HepG2 (cell line): ENCODE results near the gene ZBP1. TPM values are rescaled to one million over a fixed set of nuclear protein-coding genes. Genes with fewer than 3 reads are reported as not detected.
A peak's percentile ranks its signal among the peaks of the same experiment; 100 is the strongest.

ENCODE experiments used
- ATAC-seq: fragments of 200-7000 bp; cut with Tn5 transposase; 3 replicates; pipeline ENCODE4 v1.9.1; 2020; ENCODE audit warnings: mild to moderate bottlenecking, moderate library complexity
- BruUV-seq: library from RNA; stranded (reverse); fragments of 400-500 nt; replicated peaks from 2 replicates; lab custom pipeline; 2021; lab: Mats Ljungman, UMichigan
- CTCF ChIA-PET: fragments of 300-600 bp; formaldehyde crosslinking; extraction: SDS; loops from one replicate; lab custom pipeline; 2021; ENCODE audit warnings: low total read pairs, inconsistent platforms, low intra/inter-chr PET ratio; lab: Yijun Ruan, JAX
- POLR2A ChIA-PET: fragments of 350-600 bp; sonication (Branson Sonifier 250); formaldehyde crosslinking; loops from one replicate; lab custom pipeline; 2020; ENCODE audit warnings: antibody characterized with exemption, inconsistent platforms; lab: Yijun Ruan, JAX
- DNase-seq: peaks from one replicate; pipeline ENCODE4 v3.0.0-alpha.2; 2015; ENCODE audit warnings: low spot score
- FAIRE-seq: peaks from 3 replicates; lab custom pipeline; 2011; peaks lifted over from hg19 to GRCh38; lab: Jason Lieb, UNC
- H2AFZ ChIP-seq: one replicate; pipeline ENCODE4 v1.6.1; 2011; ENCODE audit warnings: low read length, inconsistent platforms
- H3K27ac ChIP-seq: fragments of 300-600 bp; 3 replicates; pipeline ENCODE4 v1.8.0; 2011; ENCODE audit warnings: mixed run types, mild to moderate bottlenecking, mixed read lengths, low read length, inconsistent platforms; ENCODE audit not compliant: insufficient read depth; ENCODE audit errors: extremely low read length
- H3K27me3 ChIP-seq, 2 experiments: fragments of 200-600 bp in 1 of 2; 2 replicates in 1 of 2; 3 replicates in 1 of 2; pipeline versions ENCODE4 v1.6.0 to v1.8.0; 2011; ENCODE audit warnings: low read length in 2 of 2, mild to moderate bottlenecking in 2 of 2, moderate library complexity in 2 of 2, inconsistent platforms in 1 of 2; ENCODE audit not compliant: insufficient read depth in 2 of 2, control insufficient read depth in 1 of 2
- H3K36me3 ChIP-seq, 2 experiments: fragments of 200-600 bp in 1 of 2; replicated peaks in 1 of 2; 2 replicates in 1 of 2; 3 replicates in 1 of 2; pipeline versions ENCODE4 v1.5.1 to v1.8.0; 2011; ENCODE audit warnings: low read length in 2 of 2, inconsistent platforms in 1 of 2; ENCODE audit not compliant: insufficient read depth in 2 of 2, control insufficient read depth in 1 of 2
- H3K4me1 ChIP-seq: 2 replicates; pipeline ENCODE4 v1.5.1; 2012; ENCODE audit warnings: low read length, inconsistent platforms; ENCODE audit not compliant: insufficient read depth
- H3K4me2 ChIP-seq: 2 replicates; pipeline ENCODE4 v1.6.0; 2011; ENCODE audit warnings: low read depth, low read length, inconsistent platforms
- H3K4me3 ChIP-seq, 3 experiments: fragments of 200-600 bp in 1 of 3; sonication (generic), shearing (Covaris generic) in 1 of 3; replicated peaks in 1 of 3; 2 replicates each; pipeline ENCODE4 v1.5.1; 2011 to 2016; ENCODE audit warnings: low read length in 3 of 3, inconsistent platforms in 2 of 3, low read depth in 2 of 3, mild to moderate bottlenecking in 2 of 3, control low read depth in 1 of 3, mixed read lengths in 1 of 3; ENCODE audit not compliant: insufficient read depth in 1 of 3
- H3K79me2 ChIP-seq: one replicate; pipeline ENCODE4 v1.6.1; 2011; ENCODE audit warnings: low read length, inconsistent platforms; ENCODE audit not compliant: insufficient read depth
- H3K9ac ChIP-seq: 2 replicates; pipeline ENCODE4 v1.6.0; 2011; ENCODE audit warnings: mild to moderate bottlenecking, low read depth, low read length, inconsistent platforms; ENCODE audit not compliant: insufficient read depth
- H3K9me3 ChIP-seq: 2 replicates; pipeline ENCODE4 v1.5.1; 2012; ENCODE audit warnings: mild to moderate bottlenecking, low read length
- H4K20me1 ChIP-seq: 2 replicates; pipeline ENCODE4 v1.6.0; 2011; ENCODE audit warnings: inconsistent platforms, mild to moderate bottlenecking, low read length, moderate library complexity; ENCODE audit not compliant: insufficient read depth
- FOXK2 ChIP-seq: fragments of 450-650 bp; IDR thresholded peaks from 2 replicates; pipeline ENCODE4 v1.6.1; 2016
- GMEB1 ChIP-seq: sonication (generic); formaldehyde crosslinking; IDR thresholded peaks from 2 replicates; pipeline ENCODE4 v1.5.1; 2020; ENCODE audit warnings: missing genetic modification reagents, mild to moderate bottlenecking, borderline replicate concordance
- HHEX ChIP-seq: IDR thresholded peaks from 2 replicates; pipeline ENCODE4 v1.6.1; 2016; ENCODE audit warnings: control low read depth
- ISX ChIP-seq: sonication (generic); formaldehyde crosslinking; conservative IDR thresholded peaks from 2 replicates; pipeline ENCODE4 v1.5.0; 2020; ENCODE audit warnings: missing genetic modification reagents
- LBX2 ChIP-seq: sonication (generic); formaldehyde crosslinking; IDR thresholded peaks from 2 replicates; pipeline ENCODE4 v1.5.0; 2020; ENCODE audit warnings: missing genetic modification reagents, mild to moderate bottlenecking, borderline replicate concordance
- MLLT10 ChIP-seq: sonication (generic); formaldehyde crosslinking; IDR thresholded peaks from 2 replicates; pipeline ENCODE4 v1.4.0; 2020; ENCODE audit warnings: missing genetic modification reagents
- PRMT3 ChIP-seq: sonication (generic); formaldehyde crosslinking; IDR thresholded peaks from 2 replicates; pipeline ENCODE4 v1.8.1; 2022; ENCODE audit warnings: low read depth, mild to moderate bottlenecking, moderate library complexity, missing genetic modification reagents, borderline replicate concordance
- SMYD3 ChIP-seq: sonication (generic); formaldehyde crosslinking; IDR thresholded peaks from 2 replicates; pipeline ENCODE4 v1.8.1; 2023; ENCODE audit warnings: mild to moderate bottlenecking, missing genetic modification reagents
- U2AF2 ChIP-seq: fragments of 200-400 bp; formaldehyde crosslinking; IDR thresholded peaks from 2 replicates; pipeline ENCODE4 v1.6.1; 2017; ENCODE audit warnings: low read depth, mild to moderate bottlenecking, low read length
- ZBTB21 ChIP-seq: sonication (generic); formaldehyde crosslinking; IDR thresholded peaks from 2 replicates; pipeline ENCODE4 v1.4.0; 2020; ENCODE audit warnings: missing genetic modification reagents
- ZFP36L2 ChIP-seq: sonication (generic); formaldehyde crosslinking; IDR thresholded peaks from 2 replicates; pipeline ENCODE4 v1.4.0; 2020; ENCODE audit warnings: missing genetic modification reagents
- ZNF660 ChIP-seq: sonication (generic); formaldehyde crosslinking; IDR thresholded peaks from 2 replicates; pipeline ENCODE4 v1.5.1; 2020; ENCODE audit warnings: mild to moderate bottlenecking, low read depth, missing genetic modification reagents, borderline replicate concordance
- ZNF691 ChIP-seq: sonication (generic); formaldehyde crosslinking; IDR thresholded peaks from 2 replicates; pipeline ENCODE4 v1.4.0; 2020; ENCODE audit warnings: missing genetic modification reagents, low read depth, mild to moderate bottlenecking, borderline replicate concordance
- ZNF713 ChIP-seq: sonication (generic); formaldehyde crosslinking; IDR thresholded peaks from 2 replicates; pipeline ENCODE4 v1.4.0; 2020; ENCODE audit warnings: mild to moderate bottlenecking, missing genetic modification reagents
- ZSCAN31 ChIP-seq: sonication (generic); formaldehyde crosslinking; IDR thresholded peaks from 2 replicates; pipeline ENCODE4 v1.5.0; 2020; ENCODE audit warnings: low read depth, mild to moderate bottlenecking, missing genetic modification reagents
- WGBS: methylation state at CpG from one replicate; pipeline ENCODE4 v1.1.6; 2017; ENCODE audit warnings: low lambda C conversion rate; 5-methylcytosine and 5-hydroxymethylcytosine counted together
- in situ Hi-C: cut with HindIII; loops from 2 replicates; pipeline ENCODE4 v1.10.0; 2017; ENCODE audit warnings: low pct_unique_long_range_greater_than_20kb; ENCODE audit not compliant: extremely low pct_ligation_motif_present
- intact Hi-C: fragments of 100-400 bp; cut with micrococcal nuclease; formaldehyde crosslinking; loops from one replicate; pipeline ENCODE4 v1.10.0; 2022; ENCODE audit not compliant: unreplicated experiment
- polyA plus RNA-seq, 8 experiments: library from polyadenylated mRNA; depleted of rRNA in 3 of 8; stranded (reverse) in 7 of 8; unstranded in 1 of 8; fragments of >200 nt; fragmentation: Illumina TruSeq in 4 of 8; extraction: Trizol in 4 of 8; gene quantifications; 2 replicates each; pipeline versions ENCODE4 v1.2.1 to v1.2.3, GENCODE V29; 2011 to 2016; ENCODE audit warnings: low read depth in 4 of 8, missing spikeins in 1 of 8, mixed read lengths in 1 of 8; ENCODE audit not compliant: insufficient read depth in 1 of 8
- total RNA-seq, 5 experiments: library from RNA; depleted of rRNA; stranded (reverse); fragments of >200 nt; fragmentation: Illumina TruSeq; extraction: Trizol; gene quantifications; 2 replicates each; pipeline ENCODE4 v1.2.3, GENCODE V29; 2016; ENCODE audit warnings: low read depth in 1 of 5
- TF ChIP-seq, protein P1 (sequence below): sonication (generic); formaldehyde crosslinking; IDR thresholded peaks from 2 replicates; pipeline ENCODE4 v1.5.0; 2020; ENCODE audit warnings: missing genetic modification reagents
- TF ChIP-seq, protein P2 (sequence below): IDR thresholded peaks from 2 replicates; pipeline ENCODE4 v1.6.1; 2016; ENCODE audit warnings: low read depth

ZBP1 gene
- total and polyA plus RNA-seq, 2 of the 13 experiments (the other 11 are each of a cell fraction or from before 2014, with no cell fraction given) = not detected

DNA sequence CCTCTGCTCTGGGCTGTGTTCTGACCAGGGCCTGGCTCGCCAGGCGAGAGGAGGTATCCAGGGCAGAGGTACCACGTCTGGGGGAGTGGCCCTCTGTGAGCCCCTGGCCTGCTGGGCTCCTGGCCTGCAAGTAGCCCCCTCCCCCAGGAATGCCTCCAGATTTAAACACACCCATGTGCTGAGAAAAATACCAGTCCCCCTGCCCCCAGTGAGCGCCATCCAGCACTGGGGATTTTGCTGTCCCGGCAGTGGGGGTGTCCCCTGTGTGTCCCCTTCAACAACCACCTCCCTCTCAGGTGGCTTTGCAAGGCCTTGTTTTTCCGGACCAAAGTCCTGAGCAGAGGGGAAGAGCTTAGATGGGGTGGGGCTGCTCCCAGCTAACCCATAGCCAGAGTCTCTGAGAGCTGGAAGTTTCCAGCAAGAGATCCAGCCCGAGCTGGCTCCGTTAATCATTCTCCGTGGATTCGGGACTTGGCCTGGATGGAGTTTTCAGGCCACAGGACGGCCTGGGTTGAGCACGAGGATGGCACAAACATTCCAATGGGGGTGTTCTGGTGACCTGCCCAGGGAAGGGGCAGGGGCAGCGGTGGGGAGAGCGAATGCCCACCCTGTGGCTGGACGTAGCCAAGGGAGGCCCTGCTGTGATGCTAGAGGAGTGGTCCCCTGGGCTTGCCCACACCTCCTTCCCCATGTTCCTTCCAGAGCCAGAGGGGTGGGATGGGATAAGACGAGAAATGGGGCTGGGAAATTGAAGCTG is 30.3 kb downstream of the ZBP1 start:
- H4K20me1 ChIP-seq = no peaks in the 10 kb centered on the region
- no peaks in the 10 kb centered on the region for H3K36me3 ChIP-seq
- H3K4me1 ChIP-seq = peaks cover 98% of the 10 kb centered on the region
- ChIA-PET POLR2A (interaction anchor here (0.6 to 3.1 kb wide), 7 partner anchors 9 to 62 kb away, joined by 3 to 13 read pairs (median 9); partner anchors contain the start of gene PCK1), CTCF (interaction anchor here (8.0 to 10.0 kb wide), 2 partner anchors 62 to 74 kb away, joined by 140 to 204 read pairs; partner anchors contain the start of gene CTCFL)
- H2AFZ ChIP-seq = no peak overlapping the region
- intact Hi-C loops (loop anchor here (5.0 kb wide), 1 partner anchor 33 kb away; no protein-coding TSS in a partner anchor), in situ Hi-C loops (loop anchor here (5.0 to 10.0 kb wide), 2 partner anchors 73 to 205 kb away; no protein-coding TSS in a partner anchor)
- no peaks in the 10 kb centered on the region for H3K27me3 ChIP-seq
- 33% methylated on average over 14 of the region's 16 CpGs for WGBS
- peaks cover 8% of the 10 kb centered on the region for H3K9me3 ChIP-seq
- H3K27ac ChIP-seq = peak overlapping the region; percentile 68
- peak; percentile 67 for ATAC-seq
- H3K79me2 ChIP-seq = no peaks in the 10 kb centered on the region
- BruUV-seq = no TSS peak
- peak overlapping the region; percentile 35 for H3K9ac ChIP-seq
- peak overlapping the region in 1 of 3 experiments; percentile 26; a peak in 2 of 6 replicates for H3K4me3 ChIP-seq
- no peak for FAIRE-seq
- peak; percentile 70 for DNase-seq
- peak overlapping the region; percentile 43 for H3K4me2 ChIP-seq
- no peak for TF ChIP-seq PRMT3 (CRISPR knock-in tag)
- TF ChIP-seq FOXK2 = no peak
- TF ChIP-seq SMYD3 (CRISPR knock-in tag) = peak; percentile 85
- no peak for TF ChIP-seq ZSCAN31 (CRISPR knock-in tag)
- no peak for TF ChIP-seq U2AF2
- peak; percentile 43; the same call in 1 of the 2 replicates for TF ChIP-seq ZNF691
- TF ChIP-seq MLLT10 (CRISPR knock-in tag) = no peak
- 0 out of 2 replicates have a peak, but pooled peaks have one; percentile 19 for TF ChIP-seq LBX2 (CRISPR knock-in tag)
- no peak for TF ChIP-seq ZBTB21 (CRISPR knock-in tag)
- TF ChIP-seq ZNF660 (CRISPR knock-in tag) = no peak
- TF ChIP-seq, protein P1, sequence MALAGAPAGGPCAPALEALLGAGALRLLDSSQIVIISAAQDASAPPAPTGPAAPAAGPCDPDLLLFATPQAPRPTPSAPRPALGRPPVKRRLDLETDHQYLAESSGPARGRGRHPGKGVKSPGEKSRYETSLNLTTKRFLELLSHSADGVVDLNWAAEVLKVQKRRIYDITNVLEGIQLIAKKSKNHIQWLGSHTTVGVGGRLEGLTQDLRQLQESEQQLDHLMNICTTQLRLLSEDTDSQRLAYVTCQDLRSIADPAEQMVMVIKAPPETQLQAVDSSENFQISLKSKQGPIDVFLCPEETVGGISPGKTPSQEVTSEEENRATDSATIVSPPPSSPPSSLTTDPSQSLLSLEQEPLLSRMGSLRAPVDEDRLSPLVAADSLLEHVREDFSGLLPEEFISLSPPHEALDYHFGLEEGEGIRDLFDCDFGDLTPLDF = no peak
- peak; percentile 21; the same call in 1 of the 2 replicates for TF ChIP-seq ZNF713 (CRISPR knock-in tag)
- TF ChIP-seq ISX (CRISPR knock-in tag) = no peak
- peak; percentile 64; the same call in 1 of the 2 replicates for TF ChIP-seq ZFP36L2
- TF ChIP-seq, protein P2, sequence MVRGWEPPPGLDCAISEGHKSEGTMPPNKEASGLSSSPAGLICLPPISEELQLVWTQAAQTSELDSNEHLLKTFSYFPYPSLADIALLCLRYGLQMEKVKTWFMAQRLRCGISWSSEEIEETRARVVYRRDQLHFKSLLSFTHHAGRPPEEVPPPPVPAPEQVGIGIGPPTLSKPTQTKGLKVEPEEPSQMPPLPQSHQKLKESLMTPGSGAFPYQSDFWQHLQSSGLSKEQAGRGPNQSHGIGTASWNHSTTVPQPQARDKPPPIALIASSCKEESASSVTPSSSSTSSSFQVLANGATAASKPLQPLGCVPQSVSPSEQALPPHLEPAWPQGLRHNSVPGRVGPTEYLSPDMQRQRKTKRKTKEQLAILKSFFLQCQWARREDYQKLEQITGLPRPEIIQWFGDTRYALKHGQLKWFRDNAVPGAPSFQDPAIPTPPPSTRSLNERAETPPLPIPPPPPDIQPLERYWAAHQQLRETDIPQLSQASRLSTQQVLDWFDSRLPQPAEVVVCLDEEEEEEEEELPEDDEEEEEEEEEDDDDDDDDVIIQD (CRISPR knock-in tag) = peak; percentile 67; the same call in 1 of the 2 replicates
- no peak for TF ChIP-seq GMEB1 (CRISPR knock-in tag)
- no peak; the same call in 1 of the 2 replicates for TF ChIP-seq HHEX (CRISPR knock-in tag)
